ENCODE results near the gene CTTNBP2. TPM values are rescaled to one million over a fixed set of nuclear protein-coding genes. Genes with fewer than 3 reads are reported as not detected.

Gene CTTNBP2
- total RNA-seq, 1 donor from 2014 or later: 25.0 TPM

GRCh38 chr7:117876761-117877160 is 3.5 kb upstream of the CTTNBP2 start:
- DNase-seq (ENCODE audit: extremely low spot score in 2 of 2): no peak
- Histone ChIP-seq H3K27ac (no peak overlapping the region), H3K4me3 (no peak overlapping the region), H3K9me3 (no peaks in the 10 kb centered on the region), H3K27me3 (no peaks in the 10 kb centered on the region), H3K4me1 (no peaks in the 10 kb centered on the region), H3K36me3 (no peaks in the 10 kb centered on the region)
- intact Hi-C loops (cut with DNase I): no loop called here
- TF ChIP-seq POLR2AphosphoS5 (IDR thresholded peaks at IDR 0.05; ENCODE audit: insufficient read depth in 1 of 2, low read depth in 1 of 2): no peak
- no peak for TF ChIP-seq CTCF (IDR thresholded peaks at IDR 0.05)
- TF ChIP-seq POLR2A (IDR thresholded peaks at IDR 0.05): no peak

GRCh38 chr7:117875566-117875965 is 2.3 kb upstream of the CTTNBP2 start:
- no peak overlapping the region for H3K4me3 ChIP-seq
- no peaks in the 10 kb centered on the region for H3K27me3 ChIP-seq
- no peaks in the 10 kb centered on the region for H3K4me1 ChIP-seq
- no peaks in the 10 kb centered on the region for H3K9me3 ChIP-seq
- intact Hi-C loops (cut with DNase I): no loop called here
- no peak for TF ChIP-seq POLR2AphosphoS5 (IDR thresholded peaks at IDR 0.05; ENCODE audit: insufficient read depth in 1 of 2, low read depth in 1 of 2)
- TF ChIP-seq CTCF (IDR thresholded peaks at IDR 0.05): no peak
- no peak for TF ChIP-seq POLR2A (IDR thresholded peaks at IDR 0.05)
- H3K36me3 ChIP-seq: no peaks in the 10 kb centered on the region
- no peak for DNase-seq (ENCODE audit: extremely low spot score in 2 of 2)
- no peak overlapping the region for H3K27ac ChIP-seq

GRCh38 chr7:117874191-117874700 is 1.0 kb upstream of the CTTNBP2 start:
- Histone ChIP-seq H3K27ac (peak overlapping the region; percentile 83), H3K9me3 (no peaks in the 10 kb centered on the region), H3K27me3 (no peaks in the 10 kb centered on the region), H3K4me1 (no peaks in the 10 kb centered on the region), H3K4me3 (no peak overlapping the region), H3K36me3 (no peaks in the 10 kb centered on the region)
- intact Hi-C loops (cut with DNase I): no loop called here
- TF ChIP-seq CTCF (IDR thresholded peaks at IDR 0.05) (no peak), POLR2AphosphoS5 (IDR thresholded peaks at IDR 0.05; ENCODE audit: insufficient read depth in 1 of 2, low read depth in 1 of 2) (no peak), POLR2A (IDR thresholded peaks at IDR 0.05) (no peak)
- no peak for DNase-seq (ENCODE audit: extremely low spot score in 2 of 2)

- Histone ChIP-seq H3K4me3 (peak overlapping the region; percentile 67 to 68), H3K9me3 (no peaks in the 10 kb centered on the region), H3K27ac (peak overlapping the region; percentile 83), H3K36me3 (no peaks in the 10 kb centered on the region), H3K27me3 (no peaks in the 10 kb centered on the region), H3K4me1 (peaks cover 3% of the 10 kb centered on the region)
- DNase-seq (ENCODE audit: extremely low spot score in 2 of 2): no peak
- intact Hi-C loops (cut with DNase I): no loop called here
- TF ChIP-seq CTCF (IDR thresholded peaks at IDR 0.05) (peak in 1 of 3 experiments; percentile 21), POLR2AphosphoS5 (IDR thresholded peaks at IDR 0.05; ENCODE audit: insufficient read depth in 1 of 2, low read depth in 1 of 2) (no peak)
Measured at GRCh38 chr7:117872561-117873309, 506 bp downstream of the CTTNBP2 start.
